Measurements from ENCODE around the gene R3HDM1. TPM values are rescaled to one million over a fixed set of nuclear protein-coding genes. Genes with fewer than 3 reads are reported as not detected.
A peak's percentile ranks its signal among the peaks of the same experiment; 100 is the strongest.
"Not testable (repeated sequence)": the region's sequence is repeated elsewhere in the genome, so short reads cannot be mapped to it uniquely, and the experiment has no call there.

R3HDM1 gene
- total RNA-seq, 1 donor: 12.3 TPM

DNA sequence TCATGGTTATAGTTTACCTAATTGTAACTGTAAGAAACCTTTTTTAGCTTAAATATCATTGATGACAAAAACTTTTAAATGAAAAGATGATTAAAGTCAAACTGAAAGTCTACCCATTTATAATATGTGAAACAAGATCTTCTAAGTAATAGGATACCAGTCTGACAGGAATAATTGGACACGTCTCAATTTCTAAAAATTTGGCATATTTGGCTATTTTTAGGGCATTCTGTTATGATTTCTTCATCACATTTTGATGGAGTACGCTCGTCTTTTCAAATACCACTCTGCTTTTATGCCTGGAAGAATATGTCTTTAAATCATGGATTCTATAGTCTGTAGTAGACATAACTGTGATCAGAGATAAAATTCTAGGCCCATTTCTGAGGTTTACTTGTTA lies 1.3 kb downstream of the R3HDM1 start:
- H3K27me3 ChIP-seq (ENCODE audit: insufficient read depth, low read length): no peaks in the 10 kb centered on the region

GRCh38 chr2:135533545-135533944 lies 2.3 kb downstream of the R3HDM1 start:
- not testable (repeated sequence) for H3K4me1 ChIP-seq (ENCODE audit: insufficient read depth, low read length); H3K4me3 ChIP-seq (ENCODE audit: insufficient read depth, low read length); H3K9me3 ChIP-seq (ENCODE audit: low read depth, low read length); H3K36me3 ChIP-seq (ENCODE audit: insufficient read depth, low read length); H3K27me3 ChIP-seq (ENCODE audit: insufficient read depth, low read length); H2AFZ ChIP-seq (ENCODE audit: low read length); H3K27ac ChIP-seq (ENCODE audit: low read depth, low read length); DNase-seq (ENCODE audit: insufficient read length, low spot score, missing footprints); H3K4me2 ChIP-seq (ENCODE audit: insufficient read depth, low read length); H4K20me1 ChIP-seq (ENCODE audit: insufficient read depth, low read length)
- peaks cover 67% of the 10 kb centered on the region for H3K79me2 ChIP-seq (ENCODE audit: insufficient read depth, low read length)

More for the DNA sequence above, 1.3 kb downstream of the R3HDM1 start:
- Histone ChIP-seq H3K4me3 (ENCODE audit: insufficient read depth, low read length) (peak overlapping the region; percentile 51), H2AFZ (ENCODE audit: low read length) (peak overlapping the region; percentile 32), H3K27ac (ENCODE audit: low read depth, low read length) (peak overlapping the region; percentile 59), H3K4me1 (ENCODE audit: insufficient read depth, low read length) (peaks cover 9% of the 10 kb centered on the region), H3K36me3 (ENCODE audit: insufficient read depth, low read length) (no peaks in the 10 kb centered on the region), H3K79me2 (ENCODE audit: insufficient read depth, low read length) (peaks cover 70% of the 10 kb centered on the region), H3K9me3 (ENCODE audit: low read depth, low read length) (no peaks in the 10 kb centered on the region), H4K20me1 (ENCODE audit: insufficient read depth, low read length) (peaks cover 3% of the 10 kb centered on the region), H3K4me2 (ENCODE audit: insufficient read depth, low read length) (peak overlapping the region; percentile 91)
- peak; percentile 29 for DNase-seq (ENCODE audit: insufficient read length, low spot score, missing footprints)
- TF ChIP-seq CTCF (IDR thresholded peaks at IDR 0.05; ENCODE audit: extremely low read depth, low read depth, low read length): no peak

DNA sequence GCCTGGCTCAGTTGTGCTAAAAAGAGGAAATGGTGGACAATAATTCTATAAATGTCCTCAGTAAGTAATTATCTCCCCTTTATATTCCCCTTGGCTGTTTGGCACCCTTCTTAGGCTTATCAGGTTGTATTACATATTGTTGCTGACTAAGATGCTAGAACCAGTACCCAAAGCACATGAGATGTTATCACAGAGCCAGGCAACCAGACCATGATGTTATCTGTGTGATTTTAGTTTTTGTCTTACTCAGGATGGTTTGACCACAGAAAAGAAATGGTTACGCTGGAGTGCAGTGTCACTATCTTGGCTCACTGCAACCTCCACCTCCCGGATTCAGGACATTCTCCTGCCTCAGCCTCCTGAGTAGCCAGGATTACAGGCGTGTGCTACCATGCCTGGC lies 15.2 kb downstream of the R3HDM1 start:
- no peak overlapping the region for H3K4me2 ChIP-seq (ENCODE audit: insufficient read depth, low read length)
- no peak for TF ChIP-seq CTCF (IDR thresholded peaks at IDR 0.05; ENCODE audit: extremely low read depth, low read depth, low read length)
- peaks cover 6% of the 10 kb centered on the region for H4K20me1 ChIP-seq (ENCODE audit: insufficient read depth, low read length)
- H3K79me2 ChIP-seq (ENCODE audit: insufficient read depth, low read length): peaks cover 40% of the 10 kb centered on the region
- H3K36me3 ChIP-seq (ENCODE audit: insufficient read depth, low read length): no peaks in the 10 kb centered on the region
- no peak for DNase-seq (ENCODE audit: insufficient read length, low spot score, missing footprints)
- no peak overlapping the region for H2AFZ ChIP-seq (ENCODE audit: low read length)
- no peak overlapping the region for H3K4me3 ChIP-seq (ENCODE audit: insufficient read depth, low read length)
- no peak overlapping the region for H3K27ac ChIP-seq (ENCODE audit: low read depth, low read length)
- H3K27me3 ChIP-seq (ENCODE audit: insufficient read depth, low read length): no peaks in the 10 kb centered on the region
- no peaks in the 10 kb centered on the region for H3K4me1 ChIP-seq (ENCODE audit: insufficient read depth, low read length)
- H3K9me3 ChIP-seq (ENCODE audit: low read depth, low read length): no peaks in the 10 kb centered on the region

DNA sequence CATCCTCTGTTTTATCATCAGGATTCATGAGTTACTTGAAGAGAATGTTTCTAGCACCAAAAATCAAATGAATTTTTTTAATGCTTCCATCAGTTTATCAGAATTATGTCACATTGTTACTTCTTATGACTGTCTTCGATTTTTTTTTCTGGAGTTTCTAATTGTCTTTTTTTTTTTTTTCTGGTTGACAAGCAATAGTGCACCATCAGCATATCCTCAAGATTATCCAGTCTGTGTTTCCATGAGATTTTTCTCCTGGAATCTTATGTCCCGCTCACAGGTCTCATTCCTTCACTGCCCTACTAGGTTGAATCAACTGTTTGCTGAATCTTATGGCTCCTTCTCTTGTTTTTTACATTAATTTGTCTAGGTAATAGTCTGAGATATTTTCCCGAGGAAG lies 16.0 kb downstream of the R3HDM1 start:
- Histone ChIP-seq H3K79me2 (ENCODE audit: insufficient read depth, low read length) (peaks cover 43% of the 10 kb centered on the region), H3K27ac (ENCODE audit: low read depth, low read length) (no peak overlapping the region), H3K36me3 (ENCODE audit: insufficient read depth, low read length) (no peaks in the 10 kb centered on the region), H3K4me1 (ENCODE audit: insufficient read depth, low read length) (no peaks in the 10 kb centered on the region), H3K9me3 (ENCODE audit: low read depth, low read length) (no peaks in the 10 kb centered on the region), H3K27me3 (ENCODE audit: insufficient read depth, low read length) (no peaks in the 10 kb centered on the region), H3K4me3 (ENCODE audit: insufficient read depth, low read length) (no peak overlapping the region), H2AFZ (ENCODE audit: low read length) (no peak overlapping the region), H3K4me2 (ENCODE audit: insufficient read depth, low read length) (no peak overlapping the region), H4K20me1 (ENCODE audit: insufficient read depth, low read length) (peaks cover 6% of the 10 kb centered on the region)
- no peak for DNase-seq (ENCODE audit: insufficient read length, low spot score, missing footprints)
- no peak for TF ChIP-seq CTCF (IDR thresholded peaks at IDR 0.05; ENCODE audit: extremely low read depth, low read depth, low read length)

Measured in osteoblast (primary cell).